22Rv1 (cell line): ENCODE measurements around the gene C16orf86.

Experiments used
- CTCF ChIP-seq: fragments of 450-650 bp; IDR thresholded peaks from 2 replicates; pipeline ENCODE4 v1.5.1; 2017; ENCODE audit warnings: mild to moderate bottlenecking
- ZFX ChIP-seq: fragments of 450-650 bp; IDR thresholded peaks from 2 replicates; pipeline ENCODE4 v1.6.1; 2017; ENCODE audit warnings: antibody characterized with exemption, borderline replicate concordance

GRCh38 chr16:67668495-67669157 lies 2.0 kb downstream of the C16orf86 start:
- TF ChIP-seq ZFX (no peak), CTCF (no peak)
